DND-41 (cell line): ENCODE measurements around the gene ACSM5.

Source experiments
- EZH2 ChIP-seq: IDR thresholded peaks from 3 replicates; pipeline ENCODE4 v1.6.1; 2012; ENCODE audit warnings: borderline replicate concordance, low read depth, mild to moderate bottlenecking, moderate library complexity, low read length, inconsistent platforms; ENCODE audit not compliant: severe bottlenecking
- TF ChIP-seq, protein P1 (sequence below): IDR thresholded peaks from 2 replicates; pipeline ENCODE4 v1.5.1; 2012; ENCODE audit warnings: borderline replicate concordance, low read length, moderate library complexity, mild to moderate bottlenecking; ENCODE audit not compliant: poor library complexity, severe bottlenecking; ENCODE audit errors: extremely low read depth

DNA sequence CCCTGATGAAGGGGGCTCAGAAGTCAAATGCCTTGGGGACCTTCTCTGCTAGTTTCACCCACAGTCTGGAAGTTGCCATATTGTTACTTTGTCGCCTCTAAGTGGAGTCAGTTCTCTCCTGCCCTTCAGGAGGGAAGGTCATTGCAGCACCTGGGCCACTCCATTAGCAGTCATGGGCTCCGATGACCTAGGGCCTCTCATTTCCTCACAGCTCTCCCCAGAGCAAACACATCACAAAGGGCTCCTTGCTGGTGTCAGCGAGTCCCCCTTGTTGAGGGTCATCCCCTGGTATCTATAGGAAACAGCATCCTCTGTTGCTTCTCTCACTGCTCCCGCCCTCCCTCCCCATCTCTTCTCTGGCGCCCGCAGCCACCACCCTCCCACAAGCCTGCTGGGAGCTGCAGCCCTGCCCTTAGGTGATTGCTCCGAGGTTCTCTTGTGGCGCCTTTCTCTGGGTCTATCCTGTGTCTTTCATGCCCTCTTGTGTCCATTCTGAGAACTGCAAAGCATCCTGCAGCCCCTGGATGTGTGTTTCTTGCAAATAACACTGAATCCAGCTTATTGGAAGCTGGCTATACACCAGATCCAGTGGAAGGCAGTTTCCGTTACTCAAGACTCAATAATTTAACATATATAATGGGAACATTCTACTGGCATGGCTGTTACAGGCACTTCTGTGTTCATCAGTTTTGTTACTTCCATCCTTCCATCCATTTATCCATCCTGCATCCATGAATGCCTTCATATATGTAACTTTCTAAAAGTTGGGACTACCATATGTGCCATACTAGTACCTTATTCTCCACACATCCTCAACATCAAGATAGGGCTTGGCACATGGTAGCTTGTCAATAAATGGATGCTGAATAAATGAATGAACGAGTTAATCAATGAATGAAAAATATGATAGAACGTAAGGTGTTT, 26.0 kb upstream of the ACSM5 start:
- TF ChIP-seq, protein P1, sequence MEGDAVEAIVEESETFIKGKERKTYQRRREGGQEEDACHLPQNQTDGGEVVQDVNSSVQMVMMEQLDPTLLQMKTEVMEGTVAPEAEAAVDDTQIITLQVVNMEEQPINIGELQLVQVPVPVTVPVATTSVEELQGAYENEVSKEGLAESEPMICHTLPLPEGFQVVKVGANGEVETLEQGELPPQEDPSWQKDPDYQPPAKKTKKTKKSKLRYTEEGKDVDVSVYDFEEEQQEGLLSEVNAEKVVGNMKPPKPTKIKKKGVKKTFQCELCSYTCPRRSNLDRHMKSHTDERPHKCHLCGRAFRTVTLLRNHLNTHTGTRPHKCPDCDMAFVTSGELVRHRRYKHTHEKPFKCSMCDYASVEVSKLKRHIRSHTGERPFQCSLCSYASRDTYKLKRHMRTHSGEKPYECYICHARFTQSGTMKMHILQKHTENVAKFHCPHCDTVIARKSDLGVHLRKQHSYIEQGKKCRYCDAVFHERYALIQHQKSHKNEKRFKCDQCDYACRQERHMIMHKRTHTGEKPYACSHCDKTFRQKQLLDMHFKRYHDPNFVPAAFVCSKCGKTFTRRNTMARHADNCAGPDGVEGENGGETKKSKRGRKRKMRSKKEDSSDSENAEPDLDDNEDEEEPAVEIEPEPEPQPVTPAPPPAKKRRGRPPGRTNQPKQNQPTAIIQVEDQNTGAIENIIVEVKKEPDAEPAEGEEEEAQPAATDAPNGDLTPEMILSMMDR: peak; percentile 88
- no peak for TF ChIP-seq EZH2
